ENCODE data around the gene TMEM184A.
A peak's percentile ranks its signal among the peaks of the same experiment; 100 is the strongest.

TMEM184A gene

GRCh38 chr7:1512781-1513656, 43.0 kb downstream of the TMEM184A start:
- Mint-ChIP-seq H3K27ac (peak overlapping the region; percentile 74), H3K36me3 (no peaks in the 10 kb centered on the region), H3K27me3 (peaks cover 15% of the 10 kb centered on the region), H3K9me3 (no peaks in the 10 kb centered on the region), H3K4me1 (peaks cover 41% of the 10 kb centered on the region), H3K4me3 (peak overlapping the region; percentile 10)
- CTCF ChIA-PET: interaction anchor here (0.6 to 1.7 kb wide), 2 partner anchors 27 to 43 kb away, joined by 4 to 6 read pairs; partner anchors contain the start of gene TMEM184A
- peak; percentile 66 for DNase-seq

- H3K9me3 Mint-ChIP-seq: no peaks in the 10 kb centered on the region
- peaks cover 50% of the 10 kb centered on the region for H3K4me1 Mint-ChIP-seq
- no peak overlapping the region for H3K27ac Mint-ChIP-seq
- peaks cover 13% of the 10 kb centered on the region for H3K27me3 Mint-ChIP-seq
- DNase-seq: no peak
- no peaks in the 10 kb centered on the region for H3K36me3 Mint-ChIP-seq
- H3K4me3 Mint-ChIP-seq: no peak overlapping the region
- CTCF ChIA-PET: no interaction called here
These were observed 44.3 kb downstream of the TMEM184A start for GRCh38 chr7:1511444-1512422.

DNA sequence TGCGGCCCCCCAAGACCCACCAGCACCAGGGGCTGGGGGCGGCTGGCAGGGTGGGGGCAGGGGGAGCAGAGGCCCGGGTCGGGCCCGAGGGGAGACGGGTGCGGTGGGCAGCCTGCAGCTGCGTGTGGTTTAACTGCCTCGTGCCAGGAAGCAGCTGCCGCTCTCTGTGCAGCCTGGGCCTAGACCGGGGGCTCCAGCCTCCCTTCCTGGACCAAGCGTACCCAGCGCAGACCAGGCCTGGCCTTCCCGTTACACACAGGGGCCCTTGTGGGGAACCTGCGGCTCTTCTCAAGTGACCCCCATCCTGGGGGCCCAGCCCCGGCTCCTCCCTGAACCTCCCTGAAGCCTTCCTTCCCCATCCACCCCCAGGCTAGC, 45.2 kb downstream of the TMEM184A start:
- Mint-ChIP-seq H3K9me3 (no peaks in the 10 kb centered on the region), H3K4me3 (no peak overlapping the region), H3K27ac (no peak overlapping the region), H3K4me1 (peaks cover 56% of the 10 kb centered on the region), H3K27me3 (peaks cover 11% of the 10 kb centered on the region), H3K36me3 (no peaks in the 10 kb centered on the region)
- DNase-seq: no peak
- CTCF ChIA-PET: no interaction called here

DNA sequence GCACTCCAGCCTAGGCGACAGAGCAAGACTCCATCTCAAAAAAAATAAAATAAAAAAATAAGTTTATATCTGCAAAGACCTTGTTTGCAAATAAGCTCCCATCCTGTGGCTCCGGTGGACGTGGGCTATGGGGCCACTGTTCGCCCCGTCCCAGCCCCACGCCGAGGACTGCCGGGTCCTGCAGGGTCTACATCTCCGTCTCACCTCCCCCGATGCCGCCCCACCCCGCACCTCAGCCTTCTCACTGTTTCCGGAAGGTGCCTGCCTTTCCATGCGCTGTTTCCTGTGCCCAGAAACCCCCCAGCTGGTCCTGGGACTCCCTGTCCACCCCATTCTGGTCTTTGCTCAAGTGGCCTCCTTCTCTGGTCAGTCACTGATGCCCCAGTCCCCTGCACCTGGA, 46.8 kb downstream of the TMEM184A start:
- CTCF ChIA-PET: no interaction called here
- H3K4me1 Mint-ChIP-seq: peaks cover 63% of the 10 kb centered on the region
- no peak overlapping the region for H3K4me3 Mint-ChIP-seq
- H3K27ac Mint-ChIP-seq: no peak overlapping the region
- no peak for DNase-seq
- peaks cover 7% of the 10 kb centered on the region for H3K27me3 Mint-ChIP-seq
- H3K36me3 Mint-ChIP-seq: no peaks in the 10 kb centered on the region
- H3K9me3 Mint-ChIP-seq: no peaks in the 10 kb centered on the region

- CTCF ChIA-PET: no interaction called here
- Mint-ChIP-seq H3K27ac (peak overlapping the region; percentile 76), H3K36me3 (no peaks in the 10 kb centered on the region), H3K4me1 (peaks cover 60% of the 10 kb centered on the region), H3K27me3 (peaks cover 7% of the 10 kb centered on the region), H3K4me3 (no peak overlapping the region), H3K9me3 (no peaks in the 10 kb centered on the region)
- DNase-seq: no peak
These were observed 47.7 kb downstream of the TMEM184A start for GRCh38 chr7:1508277-1508758.

GRCh38 chr7:1505731-1506550, 50.1 kb downstream of the TMEM184A start:
- H3K36me3 Mint-ChIP-seq: peaks cover 15% of the 10 kb centered on the region
- DNase-seq: peak; percentile 46
- peaks cover 7% of the 10 kb centered on the region for H3K27me3 Mint-ChIP-seq
- peak overlapping the region; percentile 60 for H3K27ac Mint-ChIP-seq
- H3K9me3 Mint-ChIP-seq: no peaks in the 10 kb centered on the region
- peak overlapping the region; percentile 68 for H3K4me3 Mint-ChIP-seq
- CTCF ChIA-PET: interaction anchor here (1.1 to 1.6 kb wide), 3 partner anchors 26 to 52 kb away, joined by 3 to 4 read pairs (median 3); no protein-coding TSS in a partner anchor
- peaks cover 55% of the 10 kb centered on the region for H3K4me1 Mint-ChIP-seq

GRCh38 chr7:1503816-1504775, 51.9 kb downstream of the TMEM184A start, which contains the start of gene INTS1:
Gene INTS1, minus strand, starts transcription at chr7:1504389. Its CDS starts 429 bp downstream, at chr7:1503960.
- H3K4me1 Mint-ChIP-seq: peaks cover 57% of the 10 kb centered on the region

GRCh38 chr7:1503390-1503789, 52.6 kb downstream of the TMEM184A start:
- Mint-ChIP-seq H3K4me3 (peak overlapping the region; percentile 88), H3K36me3 (peaks cover 21% of the 10 kb centered on the region), H3K27me3 (peaks cover 3% of the 10 kb centered on the region), H3K27ac (peak overlapping the region; percentile 70), H3K9me3 (no peaks in the 10 kb centered on the region), H3K4me1 (peaks cover 54% of the 10 kb centered on the region)
- no peak for DNase-seq
- CTCF ChIA-PET: interaction anchor here (2.2 kb wide), 1 partner anchor 53 kb away, joined by 6 read pairs; the partner anchor contains the start of gene TMEM184A

More at GRCh38 chr7:1503816-1504775, 51.9 kb downstream of the TMEM184A start, which contains the start of gene INTS1:
- Mint-ChIP-seq H3K36me3 (peaks cover 21% of the 10 kb centered on the region), H3K4me3 (peak within 1 kb of the TSS; percentile 88), H3K9me3 (no peaks in the 10 kb centered on the region), H3K27me3 (peaks cover 3% of the 10 kb centered on the region), H3K27ac (peak within 1 kb of the TSS; percentile 86)
- peak; percentile 93 for DNase-seq
- CTCF ChIA-PET: interaction anchor here (0.9 to 2.2 kb wide), 3 partner anchors 52 to 310 kb away, joined by 3 to 6 read pairs (median 3); partner anchors contain the start of gene TMEM184A

- Mint-ChIP-seq H3K9me3 (no peaks in the 10 kb centered on the region), H3K4me1 (peaks cover 50% of the 10 kb centered on the region), H3K36me3 (peaks cover 24% of the 10 kb centered on the region), H3K27me3 (peaks cover 3% of the 10 kb centered on the region), H3K27ac (peak overlapping the region; percentile 33), H3K4me3 (peak overlapping the region; percentile 88)
- CTCF ChIA-PET: interaction anchor here (2.2 kb wide), 1 partner anchor 53 kb away, joined by 6 read pairs; the partner anchor contains the start of gene TMEM184A
- no peak for DNase-seq
These were observed 53.2 kb downstream of the TMEM184A start for GRCh38 chr7:1502845-1503244.

GRCh38 chr7:1501487-1502270, 54.3 kb downstream of the TMEM184A start:
- CTCF ChIA-PET: no interaction called here
- H3K27ac Mint-ChIP-seq: no peak overlapping the region
- peaks cover 31% of the 10 kb centered on the region for H3K36me3 Mint-ChIP-seq
- no peak for DNase-seq
- H3K4me1 Mint-ChIP-seq: peaks cover 40% of the 10 kb centered on the region
- peak overlapping the region; percentile 88 for H3K4me3 Mint-ChIP-seq
- H3K27me3 Mint-ChIP-seq: peaks cover 3% of the 10 kb centered on the region
- H3K9me3 Mint-ChIP-seq: no peaks in the 10 kb centered on the region

- Mint-ChIP-seq H3K4me3 (no peak overlapping the region), H3K27ac (peak overlapping the region; percentile 65), H3K36me3 (peaks cover 32% of the 10 kb centered on the region), H3K9me3 (no peaks in the 10 kb centered on the region), H3K4me1 (peaks cover 32% of the 10 kb centered on the region), H3K27me3 (no peaks in the 10 kb centered on the region)
- CTCF ChIA-PET: no interaction called here
- DNase-seq: no peak
These were observed 55.8 kb downstream of the TMEM184A start for GRCh38 chr7:1500064-1500807.
